Endothelial cell of umbilical vein (primary cell): ENCODE data around the gene TICAM2. TPM values are rescaled to one million over a fixed set of nuclear protein-coding genes. Genes with fewer than 3 reads are reported as not detected.

Experiments
- BruUV-seq: library from RNA; stranded (reverse); fragments of 400-500 nt; replicated peaks from 2 replicates; lab custom pipeline; 2021; lab: Mats Ljungman, UMichigan
- CTCF ChIA-PET: fragments of 300-600, 350-600 bp; sonication (Branson Sonifier 250); formaldehyde crosslinking; loops from one replicate; lab custom pipeline; 2021; ENCODE audit warnings: antibody characterized with exemption, inconsistent platforms; lab: Charles Lee
- POLR2A ChIA-PET: fragments of 300-600, 350-600 bp; sonication (Branson Sonifier 250); formaldehyde crosslinking; loops from one replicate; lab custom pipeline; 2021; ENCODE audit warnings: antibody characterized with exemption, inconsistent platforms; lab: Charles Lee
- DNase-seq: peaks from one replicate; pipeline ENCODE4 v3.0.0-alpha.2; 2011; ENCODE audit warnings: low read depth, low spot score
- FAIRE-seq: peaks from 2 replicates; lab custom pipeline; 2011; peaks lifted over from hg19 to GRCh38; lab: Jason Lieb, UNC
- H2AFZ ChIP-seq: 2 replicates; pipeline ENCODE4 v1.6.0; 2012; ENCODE audit warnings: low read depth, low read length, control low read depth, inconsistent platforms
- H3K27ac ChIP-seq: 2 replicates; pipeline ENCODE4 v1.5.1; 2011; ENCODE audit warnings: low read depth, mild to moderate bottlenecking, control low read depth, low read length, moderate library complexity; ENCODE audit not compliant: insufficient read depth
- H3K27me3 ChIP-seq, 2 experiments: 2 replicates each; pipeline versions ENCODE4 v1.6.0 to v1.6.1; 2011; ENCODE audit warnings: low read length in 2 of 2, mixed read lengths in 1 of 2; ENCODE audit not compliant: control insufficient read depth in 2 of 2, insufficient read depth in 2 of 2
- H3K36me3 ChIP-seq, 2 experiments: 2 replicates in 1 of 2; 3 replicates in 1 of 2; pipeline ENCODE4 v1.5.1; 2011; ENCODE audit warnings: low read length in 2 of 2, mild to moderate bottlenecking in 1 of 2, moderate library complexity in 1 of 2; ENCODE audit not compliant: control insufficient read depth in 2 of 2, insufficient read depth in 2 of 2; ENCODE audit errors: extremely low read depth in 1 of 2
- H3K4me1 ChIP-seq: 3 replicates; pipeline ENCODE4 v1.5.1; 2011; ENCODE audit warnings: mild to moderate bottlenecking, low read length; ENCODE audit not compliant: control insufficient read depth, insufficient read depth; ENCODE audit errors: extremely low read depth
- H3K4me2 ChIP-seq: 2 replicates; pipeline ENCODE4 v1.6.1; 2011; ENCODE audit warnings: low read length, control low read depth, mixed read lengths; ENCODE audit not compliant: insufficient read depth
- H3K4me3 ChIP-seq, 3 experiments: fragments of 200-600 bp in 1 of 3; sonication (generic), shearing (Covaris generic) in 1 of 3; replicated peaks in 1 of 3; 2 replicates each; pipeline ENCODE4 v1.5.1; 2011 to 2016; ENCODE audit warnings: control low read depth in 3 of 3, low read length in 3 of 3, mild to moderate bottlenecking in 2 of 3, inconsistent platforms in 1 of 3, low read depth in 1 of 3, moderate library complexity in 1 of 3; ENCODE audit not compliant: insufficient read depth in 1 of 3
- H3K79me2 ChIP-seq: 2 replicates; pipeline ENCODE4 v1.6.0; 2012; ENCODE audit warnings: low read length, inconsistent platforms; ENCODE audit not compliant: control insufficient read depth, insufficient read depth
- H3K9ac ChIP-seq: replicated peaks from 2 replicates; pipeline ENCODE3; 2011; ENCODE audit warnings: low read length, control low read depth; ENCODE audit not compliant: insufficient read depth; ENCODE audit errors: extremely low read depth
- H3K9me1 ChIP-seq: replicated peaks from 3 replicates; pipeline ENCODE4 v1.6.0; 2011; ENCODE audit warnings: mild to moderate bottlenecking, low read length; ENCODE audit not compliant: control insufficient read depth, insufficient read depth; ENCODE audit errors: extremely low read depth
- H3K9me3 ChIP-seq: replicated peaks from 2 replicates; pipeline ENCODE4 v1.5.1; 2012; ENCODE audit warnings: low read length, inconsistent platforms; ENCODE audit not compliant: control insufficient read depth, insufficient read depth
- H4K20me1 ChIP-seq: replicated peaks from 2 replicates; pipeline ENCODE3; 2011; ENCODE audit warnings: mild to moderate bottlenecking, low read length; ENCODE audit not compliant: control insufficient read depth, insufficient read depth; ENCODE audit errors: extremely low read depth
- CTCF ChIP-seq, 2 donors: IDR thresholded peaks; 1 replicate in 1 of 2; 2 replicates in 1 of 2; pipeline ENCODE4 v1.5.1; 2011; ENCODE audit warnings: low read length in 2 of 2, mild to moderate bottlenecking in 2 of 2, moderate library complexity in 2 of 2, control low read depth in 1 of 2, inconsistent platforms in 1 of 2, low read depth in 1 of 2; ENCODE audit not compliant: insufficient read depth in 1 of 2; ENCODE audit errors: extremely low read depth in 1 of 2
- EZH2 ChIP-seq: IDR thresholded peaks from 2 replicates; pipeline ENCODE4 v1.6.1; 2012; ENCODE audit warnings: borderline replicate concordance, low read depth, mild to moderate bottlenecking, moderate library complexity, low read length, inconsistent platforms; ENCODE audit not compliant: severe bottlenecking
- FOS ChIP-seq: IDR thresholded peaks from 2 replicates; pipeline ENCODE4 v1.6.1; 2011; ENCODE audit warnings: mild to moderate bottlenecking, low read length, moderate library complexity, borderline replicate concordance; ENCODE audit not compliant: insufficient read depth
- GATA2 ChIP-seq: IDR thresholded peaks from 2 replicates; pipeline ENCODE4 v1.7.0; 2011; ENCODE audit warnings: low read depth, mild to moderate bottlenecking, moderate library complexity, mixed read lengths, low read length; ENCODE audit not compliant: insufficient read length, insufficient read depth
- JUN ChIP-seq: IDR thresholded peaks from 2 replicates; pipeline ENCODE4 v1.6.1; 2011; ENCODE audit warnings: borderline replicate concordance, low read depth; ENCODE audit not compliant: insufficient read length, insufficient read depth
- MAX ChIP-seq: IDR thresholded peaks from 2 replicates; pipeline ENCODE4 v1.6.1; 2011; ENCODE audit not compliant: insufficient read depth, insufficient read length
- MYC ChIP-seq: IDR thresholded peaks from one replicate; pipeline ENCODE4 v1.6.1; 2011; ENCODE audit warnings: mild to moderate bottlenecking, low read depth, low read length
- POLR2A ChIP-seq: IDR thresholded peaks from 2 replicates; pipeline ENCODE4 v1.6.1; 2012; ENCODE audit warnings: low read depth, mild to moderate bottlenecking, control low read depth, low read length
- POLR2AphosphoS5 ChIP-seq: IDR thresholded peaks from 2 replicates; pipeline ENCODE4 v1.6.1; 2012; ENCODE audit warnings: low read depth, mild to moderate bottlenecking, control low read depth, low read length, moderate library complexity; ENCODE audit not compliant: insufficient read depth
- dilution Hi-C: fragments of 300-500 bp; cut with MboI; formaldehyde crosslinking; loops from one replicate; pipeline ENCODE4 v1.15.0; 2019; ENCODE audit warnings: low sequenced_read_pairs; ENCODE audit not compliant: extremely low pct_ligation_motif_present
- intact Hi-C: fragments of 100-400 bp; cut with micrococcal nuclease; formaldehyde crosslinking; loops from one replicate; pipeline ENCODE4 v1.10.0; 2022
- polyA plus RNA-seq, 4 experiments: library from polyadenylated mRNA; depleted of rRNA in 3 of 4; stranded (reverse) in 3 of 4; unstranded in 1 of 4; fragments of >200 nt; gene quantifications; 2 replicates each; pipeline versions ENCODE4 v1.2.1 to v1.2.3, GENCODE V29; 2011 to 2012; ENCODE audit warnings: missing spikeins in 1 of 4
- total RNA-seq: library from RNA; stranded (reverse); gene quantifications from 2 replicates; pipeline ENCODE4 v1.2.3, GENCODE V29; 2021

TICAM2 gene
- total and polyA plus RNA-seq, 2 donors (not counting 3 experiments of a cell fraction or from before 2014, with no cell fraction given): 0.18 to 3.5 TPM

- TF ChIP-seq GATA2 (no peak), CTCF (IDR thresholded peaks at IDR 0.05; ENCODE audit: extremely low read depth in 1 of 2, insufficient read depth in 1 of 2, low read depth in 1 of 2, low read length in 2 of 2) (no peak), POLR2AphosphoS5 (no peak), FOS (no peak), MAX (no peak), JUN (no peak), MYC (no peak), EZH2 (no peak), POLR2A (no peak)
- CTCF ChIA-PET: interaction anchor here (0.7 to 1.0 kb wide), 2 partner anchors 9 to 54 kb away, joined by 3 to 5 read pairs; no protein-coding TSS in a partner anchor
- DNase-seq (no peak), FAIRE-seq (no peak)
- Histone ChIP-seq H2AFZ (no peak overlapping the region), H3K9ac (peak overlapping the region; percentile 9), H3K36me3 (peaks cover 0 to 2% of the 10 kb centered on the region in 2 experiments), H3K4me2 (peak overlapping the region; percentile 62), H3K9me3 (no peaks in the 10 kb centered on the region), H3K27me3 (no peaks in the 10 kb centered on the region), H3K4me3 (no peak overlapping the region), H4K20me1 (peaks cover 31% of the 10 kb centered on the region), H3K27ac (peak overlapping the region; percentile 41), H3K9me1 (no peaks in the 10 kb centered on the region), H3K4me1 (peaks cover 18% of the 10 kb centered on the region), H3K79me2 (peaks cover 97% of the 10 kb centered on the region)
- intact Hi-C loops: no loop called here
- BruUV-seq: no TSS peak
- POLR2A ChIA-PET: no interaction called here
- dilution Hi-C loops: loop anchor here (25.0 kb wide), 1 partner anchor 219 kb away; no protein-coding TSS in a partner anchor
Measured at GRCh38 chr5:115531380-115531779, 70.9 kb downstream of the TICAM2 start.
